GM19023 (cell line): ENCODE data around the gene EIF4E3.

Experiments used
- ATAC-seq: cut with Tn5 transposase; IDR thresholded peaks from one replicate; pipeline ENCODE4 v1.9.1; 2021; ENCODE audit warnings: mild to moderate bottlenecking, moderate library complexity; ENCODE audit not compliant: unreplicated experiment

EIF4E3 gene

DNA sequence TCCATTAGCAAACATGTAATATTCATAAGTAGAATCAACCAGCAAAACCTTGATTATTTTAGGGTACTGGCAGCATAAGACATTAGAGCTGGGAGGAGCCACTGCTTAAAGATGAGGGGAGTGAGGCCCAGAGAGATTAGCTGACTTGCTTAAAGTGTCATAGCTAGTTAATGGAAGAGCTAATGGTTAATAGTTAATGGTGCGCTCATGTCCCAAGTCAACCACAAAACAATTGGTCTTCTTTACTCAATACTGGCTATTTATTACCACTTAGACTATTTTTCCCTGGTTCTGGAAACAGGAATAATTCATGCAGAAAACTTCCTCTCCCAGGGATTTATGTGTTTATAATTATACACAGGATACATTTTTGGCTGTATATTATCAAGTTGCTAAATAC, 33.1 kb downstream of the EIF4E3 start:
- no peak for ATAC-seq

DNA sequence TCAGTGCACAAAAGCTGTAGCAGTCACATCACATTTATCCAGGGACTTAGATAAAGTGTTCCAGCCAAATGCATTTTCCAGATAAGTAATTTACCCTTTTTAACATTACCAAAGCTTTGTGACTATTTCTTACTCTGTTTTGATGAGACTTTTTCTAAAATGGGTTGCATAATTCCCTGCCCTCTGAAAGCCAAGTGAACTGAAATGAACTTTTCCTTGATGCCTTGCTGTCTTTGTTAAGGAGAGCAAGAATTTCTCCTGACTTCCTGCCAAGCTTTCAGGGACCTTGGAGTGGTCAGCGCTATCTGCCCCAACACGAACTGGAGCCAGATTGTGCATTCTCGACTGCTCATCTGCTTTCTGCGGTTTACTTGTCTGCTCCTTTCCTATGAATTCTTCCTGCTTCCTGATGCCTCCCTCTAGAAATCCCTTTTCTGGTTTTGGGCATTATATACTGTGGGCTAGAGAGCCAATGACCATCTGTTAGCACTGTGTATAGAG, 34.8 kb downstream of the EIF4E3 start:
- no peak for ATAC-seq

DNA sequence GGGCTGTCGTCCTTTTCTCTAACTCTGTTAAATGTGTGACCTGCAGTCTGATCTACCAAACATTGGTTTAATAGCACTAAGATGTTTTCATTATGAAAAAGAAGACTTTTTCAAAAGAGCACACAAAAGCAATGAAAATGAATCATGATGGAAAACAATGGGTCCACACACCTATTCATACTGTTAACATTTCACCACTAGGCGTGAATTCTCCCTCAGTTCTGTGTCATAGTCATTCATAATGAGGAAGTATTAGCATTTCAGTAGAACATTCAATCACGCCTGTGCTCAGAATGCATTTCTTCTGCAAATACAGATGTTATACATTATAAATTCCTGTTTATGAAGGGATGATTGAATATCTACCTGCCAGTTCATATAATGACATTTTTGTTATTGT, 35.9 kb downstream of the EIF4E3 start:
- ATAC-seq = no peak

DNA sequence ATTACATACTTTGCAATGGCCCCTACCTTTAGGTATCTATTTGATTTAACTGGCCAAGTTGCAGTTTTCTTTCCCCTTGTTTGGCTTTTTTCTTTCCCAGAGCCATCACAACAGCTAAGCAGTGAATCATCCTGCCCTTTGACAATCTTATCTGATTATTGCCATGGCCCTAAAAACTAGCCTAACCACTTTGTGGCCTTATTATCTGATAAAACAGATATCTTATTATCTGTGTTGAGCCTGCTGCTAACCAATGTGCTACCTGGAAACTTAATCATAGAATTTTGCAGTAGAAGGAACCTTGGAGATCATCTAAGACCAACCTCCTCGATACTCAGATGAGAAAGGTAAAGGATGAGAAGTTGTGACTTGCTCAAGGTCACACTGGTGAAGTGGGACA, 37.1 kb downstream of the EIF4E3 start:
- ATAC-seq = no peak

DNA sequence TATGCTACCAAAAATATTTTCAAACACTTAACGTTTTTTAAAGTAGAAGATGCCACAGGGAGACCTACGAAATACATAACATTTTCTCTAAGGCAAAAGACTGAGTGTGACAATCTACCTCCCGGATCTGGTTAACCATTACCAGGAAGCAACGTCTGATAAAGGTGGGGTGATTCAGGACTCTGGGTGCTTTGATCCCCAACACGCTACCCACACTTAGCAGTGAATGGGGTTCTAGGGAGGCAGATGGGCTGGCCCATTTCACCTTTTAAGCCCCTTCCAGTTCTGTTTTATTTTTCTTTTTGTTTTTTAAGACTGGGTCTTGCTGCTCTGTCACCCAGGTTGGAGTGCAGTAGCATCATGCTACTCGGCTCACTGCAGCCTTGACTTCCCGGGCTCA, 39.5 kb downstream of the EIF4E3 start:
- no peak for ATAC-seq

DNA sequence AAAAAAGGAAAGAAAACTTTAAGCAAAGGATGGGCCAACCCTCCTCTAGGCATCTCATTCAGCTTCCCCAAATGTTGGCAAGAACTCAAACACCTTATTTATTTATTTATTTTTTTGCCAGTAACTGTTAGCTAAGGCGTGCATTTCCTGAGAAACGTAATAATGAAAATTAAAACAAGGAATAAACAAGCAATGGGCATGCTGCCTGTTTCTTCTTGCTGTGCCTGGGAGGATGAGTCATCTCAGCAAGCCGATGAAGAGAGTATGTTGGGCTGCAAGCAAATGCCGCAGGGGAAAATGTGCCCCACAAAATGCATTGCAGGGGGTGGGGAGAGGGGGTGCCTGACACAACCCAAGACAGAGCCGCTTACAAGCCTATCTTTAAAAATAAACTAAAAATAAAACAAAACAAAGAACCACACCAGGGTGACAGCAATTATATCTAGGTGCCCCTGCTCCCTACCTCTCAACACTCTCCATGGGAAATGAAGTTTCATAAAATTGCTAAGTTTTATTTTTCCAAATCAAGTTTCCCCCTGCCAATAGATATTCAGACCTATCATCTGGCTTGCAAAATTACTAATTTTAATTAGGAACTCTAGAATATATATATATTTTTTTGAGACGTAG, 40.3 kb downstream of the EIF4E3 start:
- ATAC-seq = no peak

DNA sequence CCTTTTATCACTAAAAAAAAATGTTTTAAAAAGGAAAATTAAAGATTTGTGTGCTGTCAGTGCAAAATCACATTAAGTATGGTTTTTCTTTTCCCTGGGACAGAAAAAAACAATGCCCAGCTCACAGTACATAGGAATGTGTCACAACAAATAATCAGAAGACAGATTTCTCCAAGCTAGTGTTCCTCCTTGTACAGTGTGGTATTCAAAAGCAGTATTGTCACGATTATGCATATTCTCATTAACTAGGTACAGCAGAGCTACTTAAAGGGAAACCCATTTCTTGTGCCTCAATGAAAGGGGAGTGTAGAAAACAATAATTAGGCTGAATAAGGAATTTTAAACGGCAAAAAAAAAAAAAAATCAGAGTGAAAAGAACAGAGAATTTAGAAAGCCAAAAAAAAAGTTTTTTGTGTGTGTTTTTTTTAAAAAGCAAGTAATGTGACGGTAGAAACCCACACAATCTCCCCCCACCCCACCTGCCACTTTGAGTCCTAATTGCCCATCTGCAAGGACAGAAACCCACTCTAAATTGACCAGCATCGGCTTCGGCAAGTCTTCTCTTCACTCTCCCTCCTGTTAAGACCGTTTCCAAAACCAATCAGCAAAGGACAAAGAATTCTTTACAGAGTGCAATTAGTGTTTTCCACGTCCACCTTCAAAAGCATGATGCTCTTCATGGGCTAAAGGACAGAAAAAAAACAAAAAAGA, 41.0 kb downstream of the EIF4E3 start:
- no peak for ATAC-seq

DNA sequence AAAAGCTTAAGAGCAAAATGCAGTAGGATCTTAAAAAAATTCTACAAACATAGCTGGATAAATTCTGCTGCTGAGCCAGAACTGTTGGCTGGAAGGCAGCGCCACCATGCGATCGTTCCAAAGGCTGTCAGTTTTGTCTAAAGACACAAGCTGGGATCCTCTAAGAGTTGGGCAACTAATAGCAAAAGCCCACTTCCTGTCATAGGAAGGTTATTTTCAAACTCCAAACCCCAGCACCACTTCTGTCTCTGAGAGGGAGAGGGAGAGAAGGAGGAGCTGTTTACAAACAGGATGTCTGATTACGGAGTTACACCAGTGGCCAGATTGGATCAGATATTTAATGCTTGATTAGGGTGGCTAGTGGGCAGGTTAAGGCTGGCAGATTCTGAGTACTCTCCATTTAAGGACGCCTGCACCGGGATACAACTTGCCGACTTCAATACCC, 44.0 kb downstream of the EIF4E3 start:
- no peak for ATAC-seq

DNA sequence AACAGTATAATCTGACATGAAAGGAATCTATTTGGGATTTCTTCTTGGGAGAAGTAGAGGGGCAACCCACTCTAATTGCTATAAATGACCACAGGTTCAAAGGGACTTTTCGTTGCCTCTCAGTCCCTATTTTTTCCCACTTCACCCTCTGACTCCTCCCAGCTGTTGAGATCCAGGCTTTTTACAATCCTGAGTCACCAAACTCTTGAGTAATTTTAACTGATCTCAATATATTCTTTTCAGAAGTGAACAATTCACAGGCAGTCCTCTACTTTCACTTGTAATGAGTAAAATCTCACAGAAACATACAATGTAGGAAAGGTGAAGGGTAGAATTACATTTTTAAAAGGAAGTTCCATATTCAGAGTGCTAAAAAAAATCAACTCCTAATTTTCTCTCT, 44.6 kb downstream of the EIF4E3 start:
- no peak for ATAC-seq

DNA sequence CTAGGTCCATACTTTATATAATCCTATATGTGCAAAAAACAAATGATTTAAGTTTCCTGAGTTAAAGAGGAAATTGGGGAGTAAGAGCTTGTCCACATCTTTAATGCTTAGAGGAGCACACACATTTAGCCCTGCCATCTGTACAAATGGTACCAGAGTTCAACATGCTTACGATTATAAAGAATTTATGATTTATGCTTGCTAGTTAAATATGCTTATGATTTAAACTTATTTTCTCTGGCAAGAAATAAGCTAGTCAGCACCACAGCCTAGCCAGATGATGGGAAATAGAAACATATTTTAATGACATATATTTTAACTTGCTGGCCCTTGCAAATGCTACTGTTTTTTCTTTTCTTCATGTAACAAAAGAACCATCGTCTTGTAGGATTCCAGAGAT, 48.3 kb downstream of the EIF4E3 start:
- ATAC-seq = no peak

DNA sequence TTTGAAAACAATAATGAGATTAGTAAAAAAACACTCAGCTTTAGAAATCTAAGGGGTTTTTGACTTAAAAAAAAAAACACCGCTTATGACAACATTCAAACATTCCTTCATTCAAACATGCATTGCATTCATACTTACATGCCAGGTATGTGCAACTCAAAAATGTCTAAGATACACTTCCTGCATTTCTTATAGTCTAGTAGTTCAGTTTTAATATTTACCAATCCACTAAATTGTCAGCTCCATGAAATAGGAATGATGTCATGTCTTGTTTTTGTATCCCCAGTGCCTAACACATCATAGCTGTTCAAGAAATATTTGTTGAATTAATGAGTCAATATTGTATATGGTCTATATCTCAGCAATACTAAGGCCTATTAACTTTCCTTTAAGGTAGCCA, 51.7 kb downstream of the EIF4E3 start:
- no peak for ATAC-seq

DNA sequence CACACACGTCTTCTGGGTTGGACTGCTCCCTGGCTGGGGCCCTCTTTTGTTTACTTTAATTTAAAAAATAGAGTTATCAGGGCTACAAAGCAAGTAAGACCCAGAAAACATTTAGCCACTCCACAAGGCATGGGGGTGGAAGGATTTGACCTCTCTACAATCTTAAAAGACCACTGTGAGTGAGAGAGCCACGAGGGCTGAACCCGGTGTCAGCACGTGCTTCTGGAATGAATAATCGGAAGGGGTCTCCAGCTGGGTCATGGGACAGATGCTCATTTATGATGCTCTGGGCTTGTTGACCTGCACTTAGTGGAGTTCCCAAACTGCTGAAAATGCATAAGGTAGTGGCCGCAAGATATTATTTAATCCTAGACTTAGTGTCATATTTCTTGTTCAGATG, 52.4 kb downstream of the EIF4E3 start:
- no peak for ATAC-seq

DNA sequence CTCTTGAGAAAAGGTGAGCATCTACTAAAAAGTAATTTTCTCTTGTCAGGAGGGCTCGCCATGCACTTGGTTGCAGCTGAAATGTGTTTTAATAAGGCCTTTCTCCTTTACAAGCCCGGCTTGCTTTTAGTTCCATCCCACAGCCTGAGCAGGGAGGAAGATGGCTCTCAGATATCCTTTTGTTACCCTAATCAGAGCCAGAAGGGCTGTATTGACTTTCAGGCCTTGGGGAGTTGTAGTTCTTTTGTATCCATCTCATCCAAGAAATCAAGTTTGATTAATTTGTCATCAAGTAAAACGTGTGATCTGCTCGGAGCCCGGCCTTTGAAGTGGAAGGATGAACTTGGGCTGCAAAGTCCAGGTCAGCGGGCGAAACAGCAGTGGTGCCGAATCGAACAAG, 52.9 kb downstream of the EIF4E3 start:
- no peak for ATAC-seq

DNA sequence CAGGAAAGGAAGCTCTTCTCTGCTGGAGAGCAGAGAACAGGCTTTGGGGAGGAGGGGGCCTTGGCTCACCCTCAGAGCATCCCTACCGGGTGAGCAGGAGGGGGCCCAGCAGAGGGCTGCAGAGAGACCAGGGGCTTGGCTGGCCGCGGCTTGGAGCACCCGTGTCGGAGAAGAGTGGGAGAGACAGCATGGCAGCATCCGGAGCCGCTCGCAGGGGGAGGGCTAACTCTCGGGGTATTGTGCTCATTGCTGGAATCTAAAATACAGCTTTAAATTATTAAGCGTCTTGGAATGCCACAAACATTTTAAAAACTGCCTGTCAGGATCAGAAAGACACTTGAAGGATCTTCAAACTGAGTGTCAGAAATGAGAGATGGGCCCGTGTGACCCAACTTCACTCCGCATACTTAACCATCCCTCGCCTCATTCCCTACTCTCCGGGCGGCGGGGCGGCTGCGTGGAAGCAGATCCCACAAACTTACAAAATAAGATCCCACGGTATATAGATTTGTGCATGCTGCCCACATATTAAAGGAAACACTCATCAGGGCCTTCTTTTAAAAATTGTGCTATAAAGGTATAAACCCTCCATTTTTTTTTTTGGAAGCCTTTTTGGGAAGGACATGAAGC, 53.9 kb downstream of the EIF4E3 start:
- no peak for ATAC-seq

DNA sequence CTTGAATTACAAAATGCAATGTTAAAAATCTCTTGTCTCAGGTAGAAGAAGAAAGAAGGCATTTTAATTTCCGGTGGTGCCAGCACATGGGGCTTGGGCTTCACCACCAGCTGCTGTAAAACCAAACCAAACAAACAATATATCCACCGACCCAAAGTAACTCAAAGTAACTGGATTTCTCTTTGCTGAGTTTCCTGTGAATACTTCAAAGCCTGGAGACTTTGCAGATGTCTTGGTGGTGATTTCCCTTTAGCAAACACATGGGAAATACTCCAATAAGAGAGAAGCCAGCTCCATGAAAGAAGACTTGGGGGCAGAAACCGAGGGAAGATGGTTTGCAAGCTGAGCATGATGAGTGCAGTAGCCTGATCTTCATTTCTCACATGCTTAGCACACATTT, 62.6 kb downstream of the EIF4E3 start:
- no peak for ATAC-seq

DNA sequence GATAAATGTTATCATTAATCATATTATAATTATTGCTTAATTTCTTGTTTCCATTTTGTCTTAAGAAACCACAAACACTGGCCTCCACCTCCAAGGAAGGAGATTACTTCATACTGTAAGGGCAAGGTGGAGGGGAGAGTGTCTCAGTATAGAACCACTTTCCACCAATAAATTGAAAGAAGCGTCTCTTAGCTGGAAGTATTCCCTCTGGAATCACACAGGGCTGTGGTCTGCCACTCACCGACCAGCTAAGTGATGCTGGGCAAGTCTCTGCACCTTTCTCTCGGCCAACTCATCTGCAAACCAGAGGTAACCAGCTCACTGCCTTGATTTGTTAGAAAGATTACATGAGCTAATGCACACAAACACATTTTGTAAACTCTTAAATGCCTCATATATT, 63.1 kb downstream of the EIF4E3 start:
- ATAC-seq = no peak

DNA sequence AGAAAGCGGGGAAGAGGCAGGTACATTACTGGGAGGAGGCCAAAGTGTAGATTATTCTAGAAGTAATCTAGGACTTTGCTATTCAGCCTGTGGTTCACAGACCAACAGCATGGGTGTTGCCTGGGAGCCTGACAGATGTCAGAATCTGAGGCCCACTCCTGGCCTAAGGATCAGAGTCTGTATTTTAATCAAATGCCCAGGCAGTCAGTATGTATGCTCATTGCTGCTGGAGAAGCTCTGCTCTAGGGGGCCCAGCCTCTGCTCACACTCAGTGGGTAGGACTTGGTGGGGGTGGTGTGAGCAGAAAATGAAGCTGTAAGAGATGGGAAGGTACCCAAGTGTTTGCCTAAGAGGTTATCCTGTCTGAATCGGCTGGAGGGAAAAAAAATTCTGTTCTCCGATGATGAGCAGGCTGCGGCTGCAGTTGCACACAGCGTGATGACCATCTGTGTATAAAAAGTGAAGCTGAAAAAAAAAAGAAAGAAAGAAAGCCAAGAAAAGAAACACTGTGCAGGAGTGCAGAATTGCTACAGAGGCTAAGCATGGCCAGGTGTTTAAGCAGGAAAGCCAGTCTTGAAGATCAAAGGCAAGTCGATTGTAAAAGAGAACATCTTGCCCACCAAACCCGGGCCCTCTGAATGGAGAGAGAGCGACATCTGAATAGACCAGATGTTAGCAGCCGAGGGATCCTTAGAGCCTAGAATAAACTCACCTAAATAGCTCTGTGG, 65.2 kb downstream of the EIF4E3 start:
- no peak for ATAC-seq

DNA sequence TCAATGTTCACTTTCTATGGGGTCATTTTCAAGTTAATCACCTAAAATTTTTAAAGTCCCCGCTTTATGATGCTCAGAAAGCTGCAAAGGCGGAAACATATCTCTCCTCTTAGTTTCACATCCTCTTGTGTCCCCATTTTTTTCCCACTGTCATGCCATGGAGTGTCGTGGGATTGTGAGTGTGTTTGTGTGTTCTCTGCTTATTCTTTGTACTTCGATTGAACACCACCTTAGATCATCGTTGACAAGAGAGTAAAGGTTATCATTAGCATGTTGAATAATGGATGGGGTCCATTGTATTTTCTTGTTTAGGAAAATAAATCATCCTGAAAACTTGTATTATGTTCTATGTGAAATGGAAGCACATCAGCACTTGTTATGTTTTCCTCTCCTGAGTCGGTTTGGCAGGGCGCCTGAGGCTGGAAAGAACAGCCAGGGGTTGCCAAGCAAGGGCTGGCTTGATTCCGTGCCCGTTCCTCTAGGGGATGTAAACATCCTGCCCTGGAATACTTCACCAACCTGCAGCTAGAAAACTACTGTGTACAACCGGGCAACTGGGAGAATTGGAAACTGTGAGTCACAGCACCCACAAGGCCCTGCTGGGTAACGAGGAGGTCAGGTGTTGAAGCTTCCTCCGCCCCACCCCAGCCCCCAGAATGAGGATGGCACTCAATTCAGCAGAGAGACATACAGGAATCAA, 67.2 kb downstream of the EIF4E3 start:
- ATAC-seq = no peak

DNA sequence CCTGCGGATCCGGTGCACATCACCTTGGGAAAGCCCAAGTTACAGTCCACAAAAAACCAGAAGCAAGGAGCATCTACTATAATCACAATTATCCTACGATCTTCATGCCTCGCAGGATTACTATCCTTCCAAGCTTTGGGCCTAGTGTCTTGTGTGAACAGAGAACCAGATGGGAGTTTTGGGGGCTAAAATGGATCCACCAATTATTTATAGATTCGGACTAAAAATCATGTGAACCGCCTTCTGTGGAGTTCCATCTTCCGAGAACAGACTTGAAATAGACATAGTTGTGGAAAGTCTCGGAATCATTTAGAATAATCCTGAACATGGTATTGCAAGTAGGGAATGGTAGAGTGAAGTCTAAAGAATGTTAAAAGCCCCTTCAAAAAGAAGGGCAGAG, 70.1 kb downstream of the EIF4E3 start:
- ATAC-seq = no peak

DNA sequence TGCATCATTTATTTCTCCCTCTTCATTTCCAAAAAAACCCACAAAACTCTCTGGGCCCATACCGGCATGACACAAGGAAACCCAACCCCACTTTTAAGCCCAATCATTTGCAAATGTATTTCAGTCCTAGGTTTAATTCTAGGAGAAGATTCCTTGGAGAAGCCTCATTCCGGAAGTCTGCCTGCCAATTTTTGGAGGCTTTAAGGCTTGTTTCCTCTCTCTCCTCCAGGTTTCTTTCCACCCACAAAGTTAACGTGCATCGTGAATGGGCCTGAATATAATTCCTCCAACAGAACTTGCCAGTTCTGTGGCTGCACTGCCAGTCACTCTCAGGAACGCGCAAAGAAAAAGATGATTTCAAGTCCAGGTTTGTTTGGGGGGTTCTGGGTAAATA, 71.8 kb downstream of the EIF4E3 start:
- ATAC-seq = no peak
